Astrocyte of the hippocampus (primary cell): ENCODE data around the gene TACC3.

Source experiments
- DNase-seq: peaks from one replicate; pipeline ENCODE4 v3.0.0; 2011; ENCODE audit warnings: low read depth, low spot score

TACC3 gene

DNA sequence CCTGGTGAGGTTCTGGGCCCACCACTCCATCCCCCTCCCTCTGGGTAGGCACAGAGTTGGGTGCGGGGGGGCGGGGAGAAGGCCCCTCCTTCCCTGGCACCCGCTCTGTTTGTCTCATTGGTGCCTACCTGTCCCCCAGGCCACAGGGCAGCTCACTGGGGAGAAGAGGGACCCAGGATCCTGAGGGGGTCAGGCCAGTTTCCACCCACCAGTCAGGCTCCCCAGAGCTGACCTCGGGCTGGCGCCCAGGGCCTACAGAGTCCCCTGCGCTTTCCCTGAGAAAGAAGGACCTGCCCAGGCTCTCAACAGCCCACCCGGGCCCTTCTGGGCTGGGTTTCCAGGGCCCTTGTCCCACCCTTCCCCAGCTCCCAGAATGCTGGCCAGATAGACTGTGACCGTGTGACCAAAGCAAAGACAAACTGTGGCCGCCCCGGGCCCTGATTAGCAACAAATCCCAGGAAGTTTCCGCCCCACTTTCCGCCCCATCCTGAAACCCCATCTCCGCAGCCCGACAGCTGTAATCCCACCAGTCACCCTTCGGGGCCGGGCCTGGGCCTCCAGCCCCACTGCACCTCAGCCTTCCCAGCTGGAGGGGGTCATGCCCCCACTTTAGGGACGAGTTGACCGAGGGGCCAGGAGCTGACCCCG lies 38.0 kb downstream of the TACC3 start:
- no peak for DNase-seq

DNA sequence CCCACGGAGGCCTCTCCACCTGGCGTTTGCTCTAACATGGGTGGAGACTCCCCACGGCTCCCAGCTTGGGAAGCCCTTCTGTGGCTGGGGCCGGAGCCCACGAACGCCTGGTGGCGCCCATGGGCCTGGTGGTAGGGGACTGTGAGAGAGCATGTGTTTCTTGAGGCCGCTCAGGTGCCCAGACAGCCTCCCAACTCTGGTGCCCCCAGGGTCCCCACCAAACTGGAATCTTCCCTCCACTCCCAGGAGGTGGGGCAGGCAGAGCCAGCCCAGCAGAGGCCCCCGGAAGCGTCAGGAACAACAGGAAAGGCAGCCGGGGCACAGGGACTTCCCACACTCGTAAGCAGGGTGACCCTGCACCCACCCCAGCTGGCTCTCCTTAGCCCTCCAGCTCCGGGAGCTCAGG lies 38.5 kb downstream of the TACC3 start:
- DNase-seq: no peak

DNA sequence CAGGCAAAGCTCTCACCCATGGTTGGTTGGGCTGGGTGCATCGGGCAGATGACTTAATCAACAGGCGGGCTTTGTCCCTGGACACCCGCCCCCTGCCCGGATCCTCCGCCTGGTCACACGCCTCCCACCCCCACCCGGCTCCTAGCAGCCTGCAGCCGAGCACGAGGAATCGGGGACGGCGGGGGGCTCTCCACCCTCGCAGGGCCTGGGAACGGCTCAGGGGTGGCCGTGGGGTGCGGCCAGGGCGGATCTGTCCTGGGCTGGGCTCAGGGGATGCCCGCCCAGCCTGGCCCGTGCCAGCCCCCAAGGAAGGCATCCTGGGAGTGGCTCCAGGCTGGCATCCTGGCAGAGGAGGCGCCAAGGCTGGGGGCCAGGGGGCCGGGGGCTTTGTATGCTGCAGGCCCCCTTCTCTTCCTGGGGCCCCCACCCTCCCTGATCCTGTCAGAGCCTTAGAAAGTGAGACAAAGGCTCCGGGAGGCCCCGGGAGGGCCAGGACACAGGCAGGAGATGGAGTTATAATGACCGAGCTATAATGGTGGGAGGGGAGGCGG lies 39.3 kb downstream of the TACC3 start:
- peak; percentile 37 for DNase-seq

DNA sequence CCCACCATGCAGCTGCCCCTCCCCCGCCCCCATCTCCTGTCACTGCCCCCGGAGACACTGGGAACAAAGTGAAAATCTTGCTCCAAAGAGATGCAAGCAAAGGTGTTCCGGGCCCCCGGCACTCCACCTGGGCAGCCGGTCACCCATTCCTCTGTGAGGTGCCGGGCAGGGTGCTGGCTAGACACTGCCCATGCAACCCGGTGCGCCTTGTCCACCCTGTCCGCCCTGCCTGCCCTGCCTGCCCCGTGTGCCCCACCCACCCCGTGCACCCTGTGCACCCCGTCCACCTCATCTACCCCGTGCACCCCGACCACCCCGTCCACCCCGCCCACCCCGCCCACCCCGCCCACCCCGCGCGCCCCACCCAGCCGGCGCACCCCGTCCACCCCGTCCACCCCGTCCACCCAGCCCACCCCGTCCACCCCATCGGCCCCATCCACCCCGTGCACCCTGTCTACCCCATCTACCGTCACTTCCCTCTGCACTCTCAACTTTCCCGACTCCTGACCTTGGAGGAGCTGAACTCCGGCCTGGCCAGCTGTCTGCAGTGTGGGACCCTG lies 39.9 kb downstream of the TACC3 start:
- DNase-seq: no peak

DNA sequence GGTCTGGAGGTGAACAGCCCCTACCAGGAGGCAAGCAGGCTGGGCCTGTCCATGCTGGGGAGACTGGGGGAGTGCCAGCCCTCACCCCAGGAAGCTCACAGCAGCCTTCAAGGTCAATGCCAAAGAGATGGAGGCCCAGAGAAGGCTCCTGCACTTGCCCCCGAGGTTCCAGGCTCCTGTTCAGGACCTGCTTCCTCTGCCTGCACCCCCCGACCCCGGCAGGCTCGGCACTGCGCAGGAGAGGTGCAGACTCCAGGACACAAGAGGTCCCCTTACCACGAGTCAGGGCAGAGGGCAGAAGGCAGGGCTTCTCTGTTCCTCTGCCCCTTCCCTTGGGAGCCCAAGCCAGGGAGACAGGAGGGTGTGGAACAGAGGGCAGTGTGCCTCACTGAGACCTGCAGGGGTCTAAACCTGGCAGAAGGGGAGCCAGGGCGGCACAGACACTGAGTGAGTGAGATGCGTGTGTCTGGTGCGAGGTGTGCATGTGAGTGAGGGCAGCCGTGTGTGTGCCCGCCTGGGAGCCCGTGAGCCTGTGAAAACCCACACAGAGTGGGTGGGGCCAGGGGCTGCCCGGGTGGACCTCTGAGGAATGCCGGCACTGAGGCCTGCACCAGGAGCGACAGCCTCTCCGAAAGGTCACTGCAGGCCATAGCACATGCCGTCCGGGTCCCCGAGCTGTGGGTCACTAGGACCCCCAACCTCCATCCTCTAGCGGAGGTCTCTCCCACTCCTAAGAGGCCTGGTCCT lies 41.1 kb downstream of the TACC3 start:
- no peak for DNase-seq

DNA sequence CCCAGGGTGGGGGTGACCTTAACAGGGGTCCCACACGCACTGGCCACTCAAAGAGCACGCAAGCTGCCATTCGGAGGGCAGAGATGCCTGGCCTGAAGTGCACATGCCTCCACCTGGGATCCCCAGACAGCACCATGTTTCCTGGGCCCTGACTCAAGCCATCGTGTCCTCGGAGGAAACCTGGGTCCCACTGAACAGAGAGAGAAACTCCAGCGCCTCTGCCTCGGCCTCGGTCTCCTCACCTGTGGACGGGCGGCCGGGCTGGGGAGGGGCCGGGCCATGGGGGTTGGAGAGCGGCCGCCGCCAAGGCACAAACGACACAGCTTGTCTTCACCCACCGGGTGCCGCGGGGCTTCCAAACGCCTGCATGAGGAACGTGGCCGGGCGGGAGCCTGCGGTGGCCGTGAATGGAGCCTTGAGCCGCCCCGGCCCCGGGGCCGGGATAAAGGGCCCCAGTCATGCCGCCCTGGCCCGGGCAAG lies 41.8 kb downstream of the TACC3 start:
- no peak for DNase-seq

DNA sequence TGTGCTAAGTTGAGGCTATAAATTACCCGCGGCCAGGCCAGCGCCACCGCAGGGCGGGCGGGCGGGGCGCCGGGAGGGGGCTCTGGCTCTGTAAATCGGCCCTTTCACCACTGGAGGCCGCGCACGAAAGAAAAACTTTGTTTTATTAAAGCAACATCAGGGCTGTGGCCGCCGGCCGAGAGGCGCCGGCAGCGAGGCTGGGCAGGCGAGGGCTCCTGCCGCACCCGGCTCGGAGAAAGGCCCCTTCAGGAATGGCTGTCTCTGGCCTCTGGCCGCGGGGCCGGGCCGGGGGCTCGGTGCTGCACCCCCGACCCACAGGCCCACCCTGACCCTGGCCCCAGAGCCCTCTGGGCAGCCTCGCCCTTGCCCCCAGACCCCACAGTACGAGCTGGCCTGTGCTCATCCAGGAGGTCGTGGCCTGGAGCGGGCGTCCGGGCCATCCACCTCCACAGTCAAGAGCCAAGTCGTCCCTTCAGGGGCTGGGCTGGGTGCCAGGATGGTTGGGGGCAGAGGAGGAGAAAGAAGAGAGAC lies 42.3 kb downstream of the TACC3 start:
- DNase-seq: peak; percentile 80

DNA sequence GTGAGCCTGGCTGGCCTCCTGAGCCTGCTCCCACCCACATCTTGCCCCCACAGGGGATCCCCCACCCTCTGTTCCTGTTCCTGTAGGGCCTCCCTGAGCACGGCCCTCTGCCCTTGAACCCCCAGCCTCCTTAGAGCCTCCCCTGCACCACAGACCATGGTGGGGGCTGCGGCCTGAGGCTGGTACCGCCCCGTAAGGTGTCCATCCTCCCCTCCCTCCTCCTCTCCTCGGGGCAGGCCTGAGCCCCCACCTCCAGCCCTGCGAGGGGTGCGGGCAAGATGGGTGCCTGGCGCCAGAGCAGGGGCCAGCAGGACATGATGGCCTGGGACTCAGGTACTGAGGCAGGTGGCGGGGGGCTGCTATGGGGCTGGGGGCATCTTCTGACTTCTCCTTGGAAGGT lies 43.3 kb downstream of the TACC3 start:
- no peak for DNase-seq

DNA sequence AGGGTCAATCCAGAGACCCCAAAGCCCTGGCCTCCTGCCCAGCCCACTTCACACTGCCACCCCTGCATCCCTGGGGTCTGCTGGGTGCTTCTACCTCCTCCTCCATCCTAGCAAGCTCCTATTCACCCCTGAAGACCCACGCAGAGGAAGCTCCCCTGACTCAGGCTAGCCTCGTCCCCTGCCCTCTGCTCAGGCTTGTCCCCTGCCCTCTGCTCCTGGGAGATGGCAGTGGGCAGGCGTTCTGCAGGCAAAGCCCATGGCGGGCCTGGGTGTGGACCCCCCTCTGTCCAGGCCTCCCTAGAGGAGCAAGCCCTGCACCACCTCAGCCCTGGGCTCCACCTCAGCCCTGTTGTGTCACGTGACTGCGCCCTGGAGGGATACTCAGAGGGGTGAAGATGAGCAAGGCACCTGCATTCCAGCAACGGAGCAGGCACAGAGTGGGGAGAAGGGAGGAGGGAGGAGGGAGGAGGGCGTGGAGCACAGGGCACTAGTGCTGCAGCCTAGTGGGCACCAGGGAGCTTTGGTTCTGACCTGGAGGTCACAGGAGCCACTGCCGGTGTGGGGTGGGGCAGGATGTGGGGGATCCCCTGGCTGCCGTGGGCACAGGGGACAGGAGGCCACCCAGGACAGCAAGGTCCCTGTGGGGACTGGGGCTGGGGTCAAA lies 44.2 kb downstream of the TACC3 start:
- DNase-seq: no peak

DNA sequence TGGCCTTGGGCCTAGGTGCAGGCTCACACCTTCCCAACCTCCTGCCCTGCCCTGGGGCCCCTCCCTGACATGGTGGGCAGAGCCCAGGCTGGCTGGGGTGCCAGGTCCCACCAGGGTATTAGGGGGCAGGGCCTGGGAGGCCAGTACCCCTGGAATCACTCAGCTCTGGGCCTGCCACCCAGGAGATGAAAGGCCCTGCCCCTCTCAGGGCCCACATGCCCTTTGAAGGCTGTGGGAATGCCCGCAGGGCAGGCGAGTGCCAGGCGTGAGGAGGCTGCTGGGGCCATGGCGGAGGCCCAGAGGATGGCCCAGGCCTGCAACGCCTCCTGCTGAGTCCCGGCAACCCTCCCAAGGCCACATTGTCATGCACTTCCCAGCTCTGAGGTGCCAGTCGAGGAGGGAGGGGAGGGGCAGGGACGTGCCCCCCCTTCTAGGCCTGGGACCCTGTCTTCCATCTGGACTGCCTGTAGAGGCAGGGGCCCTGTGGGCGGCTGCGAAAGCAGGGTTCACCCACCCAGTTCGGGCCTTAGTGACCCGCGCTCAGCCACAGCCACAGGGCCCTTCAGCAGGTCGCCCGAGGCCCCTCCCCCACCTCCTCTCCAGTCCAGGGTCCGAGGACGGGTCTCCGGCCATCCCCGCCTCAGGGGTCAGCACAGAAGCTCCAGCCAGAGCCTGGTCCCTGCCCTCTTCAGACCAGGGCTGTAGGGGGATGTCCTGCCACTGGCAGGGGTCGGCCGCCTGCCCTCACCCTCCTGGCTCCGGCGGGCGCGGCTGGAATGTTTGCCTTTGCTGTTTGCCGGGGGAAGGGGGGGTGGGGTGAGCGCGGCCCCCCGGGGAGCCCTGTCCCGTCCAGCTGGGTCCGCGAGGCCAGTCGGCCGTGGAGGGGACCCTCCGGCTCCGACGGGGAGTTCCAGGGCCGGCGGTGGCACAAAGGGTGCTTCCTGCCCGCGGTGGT lies 45.1 kb downstream of the TACC3 start:
- peak; percentile 50 for DNase-seq

DNA sequence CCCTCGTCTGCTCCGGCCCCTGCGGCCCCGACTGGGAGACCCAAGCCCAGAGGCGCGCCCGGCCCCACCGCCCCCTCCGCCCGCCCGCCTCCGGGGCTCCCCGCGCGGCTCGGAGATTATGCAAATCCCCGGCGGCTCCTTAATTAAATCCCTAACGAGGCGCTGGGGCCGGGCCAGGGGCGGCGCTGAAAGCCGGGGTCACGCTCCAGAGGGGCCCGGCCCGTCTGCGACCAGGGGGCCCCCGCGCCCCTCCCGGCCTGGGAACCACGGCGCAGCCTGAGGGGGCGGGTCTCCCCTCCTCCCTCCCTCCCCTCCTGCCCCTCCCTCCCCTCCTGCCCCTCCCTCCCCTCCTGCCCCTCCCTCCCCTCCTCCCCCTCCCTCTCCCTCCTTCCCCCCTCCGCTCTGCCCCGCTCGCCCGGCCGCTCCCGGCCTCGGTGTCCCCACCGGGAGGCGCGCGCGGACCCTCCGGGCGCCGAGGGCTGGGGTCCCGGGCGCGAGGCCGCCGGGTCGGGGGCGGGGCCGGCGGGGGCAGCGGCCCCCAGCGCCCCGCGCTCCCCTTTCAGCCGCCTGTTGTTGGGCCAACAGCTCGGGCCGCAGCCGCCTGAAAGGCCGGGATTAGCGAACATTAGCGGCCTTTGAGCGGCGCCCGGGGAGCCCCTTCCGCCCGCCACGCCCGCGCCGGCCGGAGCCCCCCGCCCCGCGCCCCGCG lies 45.9 kb downstream of the TACC3 start:
- DNase-seq: peak; percentile 49

DNA sequence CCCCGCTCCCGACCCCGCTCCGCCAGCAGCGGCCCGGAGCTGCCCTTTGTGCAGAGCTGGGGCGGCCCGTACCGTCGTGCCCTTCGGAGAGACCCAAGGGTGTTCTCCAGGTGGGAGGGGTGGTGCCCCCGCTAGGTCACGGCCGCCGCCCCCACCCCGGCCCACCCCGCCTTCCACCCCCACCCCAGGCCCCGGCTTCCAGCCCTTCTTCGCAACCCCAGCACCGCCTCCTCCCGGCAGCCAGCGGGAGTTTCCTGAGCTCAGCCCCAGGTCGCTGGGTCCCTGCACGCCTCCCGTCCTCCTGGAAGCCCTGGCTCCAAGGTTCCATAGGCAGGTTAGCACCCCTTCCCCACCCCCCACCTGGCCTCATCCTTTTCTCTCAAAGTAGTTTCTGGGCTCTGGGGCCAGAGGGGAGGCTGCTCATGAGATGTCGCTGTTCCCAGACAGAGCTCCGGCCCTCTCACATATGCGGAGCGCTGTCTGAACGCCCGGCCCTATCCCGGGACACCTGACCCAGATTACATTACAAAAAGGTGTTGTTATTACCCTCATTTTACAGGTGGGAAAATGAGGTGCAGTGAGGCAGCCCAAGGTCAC lies 46.5 kb downstream of the TACC3 start:
- DNase-seq: peak; percentile 69

DNA sequence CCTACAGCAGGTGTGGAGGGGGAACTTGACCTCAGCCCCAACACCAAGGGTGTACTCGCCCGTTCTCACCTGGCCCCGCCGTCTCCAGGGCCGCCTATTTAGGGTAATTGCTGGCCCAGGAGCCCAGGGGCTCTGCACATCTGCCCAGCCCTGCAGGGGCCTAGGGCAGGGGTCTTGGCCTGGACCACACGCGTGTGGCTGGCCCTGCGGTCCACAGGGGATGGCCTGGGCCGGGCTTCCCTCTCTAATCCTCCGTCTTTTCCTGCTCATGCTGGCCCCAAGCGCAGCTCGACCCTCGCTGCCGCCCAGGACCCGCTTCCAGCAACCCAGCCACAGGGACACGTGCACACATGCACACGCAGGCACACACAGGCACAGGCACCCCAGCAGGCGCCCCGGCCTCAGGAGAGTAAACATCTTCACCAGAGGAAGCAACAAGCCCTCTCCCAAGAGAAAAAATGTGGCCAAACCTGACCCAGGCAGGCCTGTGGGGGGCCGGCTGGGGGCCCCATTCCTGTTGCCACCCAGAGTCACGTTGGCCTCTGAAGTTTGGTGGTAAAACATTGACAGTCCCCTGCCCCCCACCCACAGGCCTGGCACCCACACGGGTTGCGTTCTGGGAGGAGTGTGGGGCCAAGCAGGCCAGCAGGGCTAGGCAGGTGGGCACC lies 47.2 kb downstream of the TACC3 start:
- no peak for DNase-seq

DNA sequence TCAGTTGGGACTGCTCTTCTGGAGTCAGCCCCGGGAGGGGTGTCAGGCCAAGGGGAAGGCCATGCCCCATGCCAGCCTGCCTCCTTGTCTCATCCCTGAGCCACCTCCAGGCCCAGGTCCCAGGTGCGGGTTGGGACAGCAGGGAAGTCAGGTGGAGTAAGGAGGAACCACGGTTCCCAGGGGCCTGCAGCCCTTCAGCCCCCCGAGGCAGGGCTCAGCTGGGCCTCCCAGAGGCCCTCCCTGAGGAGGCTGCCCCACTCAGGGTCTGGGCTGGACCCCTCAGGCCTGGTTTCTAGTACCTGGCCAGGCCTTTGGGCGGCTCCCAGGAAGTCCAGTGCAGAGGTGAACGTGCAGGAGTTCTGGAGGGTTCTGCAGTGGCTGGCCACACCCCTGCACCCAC lies 48.4 kb downstream of the TACC3 start:
- DNase-seq: no peak

DNA sequence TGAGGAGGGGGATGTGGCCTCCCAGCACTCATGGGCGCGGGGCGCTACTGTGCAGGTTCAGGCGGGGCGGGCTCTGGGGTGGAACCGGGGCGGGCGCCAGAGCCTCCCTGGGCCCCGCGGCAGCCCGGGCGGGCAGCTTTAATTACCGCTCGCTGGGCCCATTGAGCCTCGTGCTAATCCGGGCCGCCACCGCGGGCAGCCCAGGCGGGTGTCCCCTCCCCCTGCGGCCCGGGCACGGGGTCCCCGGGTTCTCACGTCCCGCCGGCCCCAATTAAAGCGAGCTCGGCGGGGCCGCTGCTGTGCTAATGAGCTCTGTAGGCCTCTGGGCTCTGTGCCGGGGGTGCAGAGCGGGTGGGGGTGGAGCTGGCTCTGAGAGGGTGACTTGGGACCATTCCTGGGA lies 48.9 kb downstream of the TACC3 start:
- DNase-seq: peak; percentile 37

DNA sequence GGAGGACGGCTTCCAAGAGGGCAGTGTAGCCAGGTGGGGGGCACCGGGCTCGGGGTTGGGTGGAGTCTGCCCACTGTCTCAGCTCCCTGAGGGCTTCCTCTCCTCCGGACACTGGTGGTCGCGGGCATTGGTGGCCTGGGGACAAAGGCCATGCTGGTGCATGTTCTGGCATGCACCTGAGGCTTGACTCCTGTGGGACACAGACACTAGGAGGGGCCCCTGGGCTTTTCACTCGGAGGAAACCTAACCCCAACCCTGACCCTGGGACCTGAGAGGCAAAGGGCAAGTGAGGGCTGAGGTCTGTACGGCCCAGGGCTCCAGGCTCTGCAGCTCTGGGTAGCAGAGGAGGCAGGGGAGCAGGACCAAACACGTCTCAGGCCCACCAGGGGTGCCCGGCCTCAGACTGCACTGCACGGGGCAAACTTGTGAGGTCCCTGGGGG lies 49.5 kb downstream of the TACC3 start:
- no peak for DNase-seq

DNA sequence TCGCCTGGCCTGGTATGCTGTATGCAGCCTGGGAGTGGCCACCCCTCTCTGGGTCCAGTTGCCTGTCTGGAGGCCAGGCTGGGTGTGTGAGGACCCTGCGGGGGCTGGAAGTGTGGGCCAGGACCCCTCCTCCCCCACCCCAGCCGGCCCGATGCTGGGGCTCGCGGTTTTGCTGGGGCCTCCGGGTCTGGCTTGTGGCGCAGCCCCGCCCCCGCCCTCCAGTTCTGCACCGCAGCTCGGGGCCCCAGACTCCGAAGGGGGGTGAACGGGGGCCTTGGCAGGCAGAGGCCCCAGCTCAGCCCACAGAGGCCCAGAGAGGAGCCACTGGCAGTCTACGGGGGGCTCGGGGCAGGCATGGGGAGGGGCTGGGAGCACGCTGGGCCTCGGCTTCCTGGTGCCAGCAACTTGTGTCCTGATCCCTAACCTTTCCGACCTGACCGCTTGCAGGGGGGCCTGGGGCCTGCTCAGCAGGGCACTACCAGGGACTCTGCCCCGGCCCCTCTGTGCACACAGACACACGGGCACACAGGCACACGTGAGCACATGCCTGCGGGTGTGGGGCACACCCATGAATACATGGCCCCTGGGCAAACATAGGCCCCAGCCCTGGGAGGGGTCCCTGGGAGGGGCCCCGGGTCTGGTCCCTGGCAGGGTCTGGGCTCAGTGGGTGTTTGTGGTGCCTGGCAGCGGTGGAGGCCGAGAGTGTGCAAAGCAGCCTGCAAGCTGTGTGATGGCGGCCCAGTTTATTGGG lies 50.4 kb downstream of the TACC3 start:
- DNase-seq: peak; percentile 45

DNA sequence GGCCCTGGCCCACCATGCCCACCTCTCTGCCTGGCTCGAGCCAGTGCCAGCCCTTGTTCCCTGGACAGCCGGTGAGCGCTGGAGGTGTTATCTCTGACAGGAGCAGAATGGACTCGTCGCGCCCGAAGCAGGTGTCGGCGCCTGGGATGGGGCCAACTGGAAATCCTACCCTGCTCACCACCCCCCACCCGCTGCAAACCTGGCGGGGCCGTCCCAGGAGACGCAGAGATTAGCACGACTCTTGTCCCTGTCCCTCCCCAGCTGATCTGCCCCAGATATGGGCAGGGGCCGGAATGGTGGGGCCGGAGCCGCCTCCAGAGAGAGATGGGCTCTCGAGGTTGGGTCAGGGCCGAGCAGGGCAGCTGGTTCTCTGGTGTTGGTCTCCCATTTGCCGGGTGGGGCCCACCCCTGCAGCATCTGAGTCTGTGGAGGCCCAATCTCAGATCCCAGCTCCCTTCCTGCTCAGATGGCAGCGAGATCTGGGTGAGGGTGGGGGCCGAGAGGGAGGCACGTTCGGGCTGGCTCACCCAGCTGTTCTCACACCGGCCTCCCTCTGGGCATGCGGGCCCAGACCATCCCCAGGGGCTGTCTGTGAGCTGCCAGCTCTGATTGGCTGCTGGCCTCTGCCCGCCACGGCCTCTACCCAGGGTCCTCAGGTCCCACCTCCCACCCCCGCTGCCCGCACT lies 51.7 kb downstream of the TACC3 start:
- DNase-seq: no peak
